ENCODE measurements around the gene TRH.
"Not testable (repeated sequence)": the region's sequence is repeated elsewhere in the genome, so short reads cannot be mapped to it uniquely, and the experiment has no call there.

The TRH gene

GRCh38 chr3:129962600-129962999 lies 11.9 kb upstream of the TRH start:
- no peak for DNase-seq (ENCODE audit: low read depth in 1 of 2, low spot score in 1 of 2)

GRCh38 chr3:129965937-129966336 lies 8.6 kb upstream of the TRH start:
- DNase-seq (ENCODE audit: low read depth in 1 of 2, low spot score in 1 of 2) = no peak

- no peak for DNase-seq (ENCODE audit: low read depth in 1 of 2, low spot score in 1 of 2)
Measured at GRCh38 chr3:129966876-129967275, 7.6 kb upstream of the TRH start.

- DNase-seq (ENCODE audit: low read depth in 1 of 2, low spot score in 1 of 2) = no peak
Measured at GRCh38 chr3:129967761-129968160, 6.8 kb upstream of the TRH start.

- no peak for DNase-seq (ENCODE audit: low read depth in 1 of 2, low spot score in 1 of 2)
Measured at GRCh38 chr3:129971351-129972052, 3.0 kb upstream of the TRH start.

- no peak for DNase-seq (ENCODE audit: low read depth in 1 of 2, low spot score in 1 of 2)
Measured at GRCh38 chr3:129972301-129972700, 2.2 kb upstream of the TRH start.

- no peak for DNase-seq (ENCODE audit: low read depth in 1 of 2, low spot score in 1 of 2)
Measured at GRCh38 chr3:129973853-129974563, 512 bp upstream of the TRH start.

GRCh38 chr3:129974833-129975704 lies 549 bp downstream of the TRH start:
- DNase-seq (ENCODE audit: low read depth in 1 of 2, low spot score in 1 of 2) = no peak

GRCh38 chr3:129975705-129976048 lies 1.2 kb downstream of the TRH start:
- DNase-seq (ENCODE audit: low read depth in 1 of 2, low spot score in 1 of 2) = no peak

- DNase-seq (ENCODE audit: low read depth in 1 of 2, low spot score in 1 of 2) = no peak
Measured at GRCh38 chr3:129976286-129976685, 1.8 kb downstream of the TRH start.

GRCh38 chr3:129978123-129978522 lies 3.6 kb downstream of the TRH start:
- DNase-seq (ENCODE audit: low read depth in 1 of 2, low spot score in 1 of 2) = no peak

GRCh38 chr3:129979905-129980304 lies 5.4 kb downstream of the TRH start:
- no peak for DNase-seq (ENCODE audit: low read depth in 1 of 2, low spot score in 1 of 2)

GRCh38 chr3:129983561-129983960 lies 9.0 kb downstream of the TRH start:
- no peak for DNase-seq (ENCODE audit: low read depth in 1 of 2, low spot score in 1 of 2)

- no peak for DNase-seq (ENCODE audit: low read depth in 1 of 2, low spot score in 1 of 2)
Measured at GRCh38 chr3:129984125-129984524, 9.6 kb downstream of the TRH start.

- DNase-seq (ENCODE audit: low read depth in 1 of 2, low spot score in 1 of 2) = no peak
Measured at GRCh38 chr3:129985113-129985512, 10.6 kb downstream of the TRH start.

- no peak for DNase-seq (ENCODE audit: low read depth in 1 of 2, low spot score in 1 of 2)
Measured at GRCh38 chr3:129988429-129988828, 13.9 kb downstream of the TRH start.

GRCh38 chr3:129989414-129989813 lies 14.9 kb downstream of the TRH start:
- DNase-seq (ENCODE audit: low read depth in 1 of 2, low spot score in 1 of 2) = no peak

- DNase-seq (ENCODE audit: low read depth in 1 of 2, low spot score in 1 of 2) = no peak
Measured at GRCh38 chr3:129992781-129993180, 18.3 kb downstream of the TRH start.

GRCh38 chr3:129994883-129995559 lies 20.5 kb downstream of the TRH start:
- no peak for DNase-seq (ENCODE audit: low read depth in 1 of 2, low spot score in 1 of 2)

GRCh38 chr3:129996073-129996472 lies 21.6 kb downstream of the TRH start:
- no peak for DNase-seq (ENCODE audit: low read depth in 1 of 2, low spot score in 1 of 2)

GRCh38 chr3:129999176-129999575 lies 24.7 kb downstream of the TRH start:
- not testable (repeated sequence) for DNase-seq (ENCODE audit: low read depth in 1 of 2, low spot score in 1 of 2)

Measured in activated CD4-positive, alpha-beta T cell treated with anti-CD3 and anti-CD28 coated beads, Interleukin-2, amount 50 U/mL, for 24 hours (primary cell).